ENCODE measurements around the gene GSTK1. TPM values are rescaled to one million over a fixed set of nuclear protein-coding genes. Genes with fewer than 3 reads are reported as not detected.

GSTK1 gene
- total RNA-seq, 6 experiments from 2014 or later = 209 to 315 (median 257) TPM

DNA sequence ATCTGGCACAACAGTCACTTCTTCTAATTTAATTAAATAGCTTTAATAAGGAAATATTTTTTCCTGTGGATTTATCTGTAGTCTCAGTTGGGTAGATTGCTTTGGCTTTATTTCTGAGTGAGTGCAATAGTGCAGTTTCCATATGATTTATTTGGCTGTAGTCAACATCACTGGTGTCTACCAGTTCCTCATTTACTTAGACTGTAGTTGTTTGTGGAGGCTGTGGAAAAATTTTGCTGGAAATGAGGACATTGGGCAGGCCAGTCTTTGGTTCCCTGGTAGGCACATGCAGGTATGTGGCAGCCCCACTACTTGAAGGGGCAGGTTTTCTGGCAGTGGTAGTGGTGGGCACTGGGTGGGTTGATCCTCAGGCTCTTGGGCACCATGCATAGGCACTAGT is 25.9 kb upstream of the GSTK1 start:
- TF ChIP-seq POLR2A (IDR thresholded peaks at IDR 0.05) = no peak
- TF ChIP-seq, protein P1, sequence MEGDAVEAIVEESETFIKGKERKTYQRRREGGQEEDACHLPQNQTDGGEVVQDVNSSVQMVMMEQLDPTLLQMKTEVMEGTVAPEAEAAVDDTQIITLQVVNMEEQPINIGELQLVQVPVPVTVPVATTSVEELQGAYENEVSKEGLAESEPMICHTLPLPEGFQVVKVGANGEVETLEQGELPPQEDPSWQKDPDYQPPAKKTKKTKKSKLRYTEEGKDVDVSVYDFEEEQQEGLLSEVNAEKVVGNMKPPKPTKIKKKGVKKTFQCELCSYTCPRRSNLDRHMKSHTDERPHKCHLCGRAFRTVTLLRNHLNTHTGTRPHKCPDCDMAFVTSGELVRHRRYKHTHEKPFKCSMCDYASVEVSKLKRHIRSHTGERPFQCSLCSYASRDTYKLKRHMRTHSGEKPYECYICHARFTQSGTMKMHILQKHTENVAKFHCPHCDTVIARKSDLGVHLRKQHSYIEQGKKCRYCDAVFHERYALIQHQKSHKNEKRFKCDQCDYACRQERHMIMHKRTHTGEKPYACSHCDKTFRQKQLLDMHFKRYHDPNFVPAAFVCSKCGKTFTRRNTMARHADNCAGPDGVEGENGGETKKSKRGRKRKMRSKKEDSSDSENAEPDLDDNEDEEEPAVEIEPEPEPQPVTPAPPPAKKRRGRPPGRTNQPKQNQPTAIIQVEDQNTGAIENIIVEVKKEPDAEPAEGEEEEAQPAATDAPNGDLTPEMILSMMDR (IDR thresholded peaks at IDR 0.05) = no peak
- no peak for ATAC-seq
- intact Hi-C loops (cut with DNase I) = no loop called here
- no peak overlapping the region for H3K27ac ChIP-seq
- H3K9me3 ChIP-seq = no peaks in the 10 kb centered on the region
- H3K36me3 ChIP-seq = no peaks in the 10 kb centered on the region
- no peaks in the 10 kb centered on the region for H3K27me3 ChIP-seq
- no peak for DNase-seq
- H3K4me3 ChIP-seq = no peak overlapping the region
- peaks cover 0 to 16% (median 0%) of the 10 kb centered on the region in 4 donors for H3K4me1 ChIP-seq

DNA sequence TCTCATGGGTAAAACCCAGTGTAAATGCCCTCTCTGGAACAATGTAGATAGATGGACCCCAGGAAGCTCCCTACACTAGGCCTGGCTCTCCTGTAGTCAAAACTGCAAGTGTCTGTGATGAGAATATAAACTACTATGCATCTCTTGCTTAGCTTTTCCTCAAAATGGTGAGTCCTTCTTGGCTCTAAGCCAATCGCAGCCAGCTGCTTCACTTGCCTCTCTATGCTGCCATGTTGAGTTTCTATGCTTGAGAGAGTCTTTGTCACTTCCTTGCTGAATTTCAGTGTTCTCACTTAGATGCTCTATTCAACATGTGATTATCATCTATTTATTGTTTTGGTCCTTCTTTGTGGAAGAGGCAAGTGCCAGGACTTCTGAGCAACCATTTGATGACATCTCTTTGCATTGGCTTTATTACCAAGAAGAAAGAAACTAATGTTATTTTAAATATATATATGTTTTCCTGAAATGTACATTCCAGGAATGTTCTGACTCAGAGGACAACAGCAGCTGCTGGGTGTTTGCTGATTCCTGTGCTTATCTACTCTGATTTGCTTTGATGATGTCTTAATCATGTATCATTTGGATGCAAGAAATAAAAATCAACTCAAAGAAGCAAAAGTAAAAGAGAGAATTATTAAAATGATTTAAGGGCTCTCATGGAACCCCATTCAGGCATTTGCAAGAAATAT is 24.8 kb upstream of the GSTK1 start:
- H3K9me3 ChIP-seq = no peaks in the 10 kb centered on the region
- ATAC-seq (no peak), DNase-seq (no peak)
- intact Hi-C loops (cut with DNase I) = no loop called here
- peaks cover 0 to 20% (median 0%) of the 10 kb centered on the region in 4 donors for H3K4me1 ChIP-seq
- H3K27me3 ChIP-seq = no peaks in the 10 kb centered on the region
- TF ChIP-seq, protein P1 (IDR thresholded peaks at IDR 0.05) = no peak
- no peak for TF ChIP-seq POLR2A (IDR thresholded peaks at IDR 0.05)
- H3K27ac ChIP-seq = no peak overlapping the region
- 43% methylated on average over 1 of the region's 1 CpG for WGBS (ENCODE audit: insufficient coverage, low coverage, low lambda C conversion rate, missing lambda C conversion rate)
- no peaks in the 10 kb centered on the region for H3K36me3 ChIP-seq
- no peak overlapping the region for H3K4me3 ChIP-seq

DNA sequence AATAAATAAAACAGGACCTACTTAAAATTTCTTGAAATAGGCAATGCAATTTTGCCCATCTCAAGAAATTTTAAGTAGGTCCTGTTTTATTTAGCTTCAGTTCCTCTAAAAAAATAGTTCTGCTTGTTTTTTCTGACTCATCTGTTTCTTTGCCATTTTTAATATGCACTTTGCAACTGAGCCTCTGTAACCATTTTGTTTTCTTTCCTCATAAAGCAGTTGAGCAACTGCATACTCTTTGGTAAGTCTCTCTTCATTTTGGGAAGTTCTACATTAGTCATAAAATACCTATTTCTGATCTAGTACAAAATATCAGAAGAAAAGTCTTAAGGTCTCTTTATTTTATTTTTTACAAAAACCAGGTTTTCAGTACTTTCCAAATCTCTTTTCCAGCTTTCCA is 23.4 kb upstream of the GSTK1 start:
- Histone ChIP-seq H3K36me3 (no peaks in the 10 kb centered on the region), H3K27me3 (no peaks in the 10 kb centered on the region), H3K4me3 (peak overlapping the region in 1 of 3 donors; percentile 30), H3K9me3 (no peaks in the 10 kb centered on the region), H3K27ac (peak overlapping the region; percentile 9 to 79 (median 37)), H3K4me1 (peaks cover 0 to 34% (median 0%) of the 10 kb centered on the region in 4 donors)
- intact Hi-C loops (cut with DNase I) = loop anchor here (5.0 to 10.0 kb wide), 2 partner anchors 55 to 67 kb away; no protein-coding TSS in a partner anchor
- TF ChIP-seq POLR2A (IDR thresholded peaks at IDR 0.05) = no peak
- TF ChIP-seq, protein P1 (IDR thresholded peaks at IDR 0.05) = no peak
- ATAC-seq (peak in 3 of 4 donors; percentile 39 to 56 (median 52)), DNase-seq (no peak)

DNA sequence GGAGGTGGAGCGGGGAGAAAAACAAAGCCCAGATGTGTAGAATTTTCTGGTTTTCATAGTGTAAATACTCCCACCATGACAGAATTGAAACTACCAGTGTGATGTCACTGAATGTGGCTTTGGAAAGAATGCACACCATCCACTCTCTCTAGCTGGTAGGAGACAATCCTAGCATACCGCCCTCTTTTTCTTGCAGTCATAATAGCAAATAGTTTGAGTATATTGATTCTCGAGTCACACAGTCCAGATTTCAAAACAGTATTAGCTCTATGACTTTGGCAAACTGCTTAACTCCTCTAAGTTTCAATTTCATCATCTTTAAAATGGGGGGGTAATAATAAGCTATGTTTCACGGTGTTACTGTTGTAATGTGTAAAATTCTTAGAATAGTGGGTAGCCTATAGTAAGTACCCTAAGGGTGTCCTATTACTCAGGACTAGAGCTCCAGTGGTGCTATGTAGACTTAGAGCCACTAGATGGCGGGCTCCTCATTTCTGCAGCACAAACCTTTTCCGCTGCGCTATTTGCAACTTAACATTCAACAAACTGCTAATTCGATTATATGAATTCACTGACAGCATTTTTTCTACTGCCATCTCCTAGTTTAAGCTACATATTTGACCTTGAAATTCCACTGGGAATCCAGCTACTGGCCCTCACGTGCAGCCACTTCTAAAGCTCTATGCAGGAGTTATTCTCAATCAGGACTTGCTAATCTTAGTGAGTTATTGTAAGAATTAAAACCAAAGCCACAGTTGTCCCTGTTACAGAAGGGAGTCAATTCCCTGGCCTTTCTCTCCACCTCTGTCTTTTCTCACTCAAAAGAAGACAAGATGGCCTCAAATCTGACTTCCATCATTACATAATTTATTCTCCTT is 22.7 kb upstream of the GSTK1 start:
- TF ChIP-seq, protein P1 (IDR thresholded peaks at IDR 0.05) = peak; percentile 93 to 98 (median 96)
- TF ChIP-seq POLR2A (IDR thresholded peaks at IDR 0.05) = no peak
- H3K4me3 ChIP-seq = peak overlapping the region in 1 of 3 donors; percentile 30
- no peaks in the 10 kb centered on the region for H3K27me3 ChIP-seq
- H3K27ac ChIP-seq = peak overlapping the region; percentile 9 to 79 (median 37)
- ATAC-seq = peak; percentile 91 to 96 (median 94)
- H3K36me3 ChIP-seq = no peaks in the 10 kb centered on the region
- WGBS (ENCODE audit: insufficient coverage, low coverage, low lambda C conversion rate, missing lambda C conversion rate) = 10% methylated on average over 9 of the region's 9 CpGs
- H3K9me3 ChIP-seq = no peaks in the 10 kb centered on the region
- intact Hi-C loops (cut with DNase I) = loop anchor here (5.0 to 10.0 kb wide), 2 partner anchors 54 to 67 kb away; no protein-coding TSS in a partner anchor
- H3K4me1 ChIP-seq = peaks cover 0 to 35% (median 0%) of the 10 kb centered on the region in 4 donors
- peak; percentile 43 to 77 (median 65) for DNase-seq
